SH-SY5Y (cell line): Measurements from ENCODE around the gene IGSF5.
"Not testable (repeated sequence)": the region's sequence is repeated elsewhere in the genome, so short reads cannot be mapped to it uniquely, and the experiment has no call there.

ENCODE experiments used
- GATA2 ChIP-seq: IDR thresholded peaks from 2 replicates; pipeline ENCODE4 v1.6.1; 2011; ENCODE audit warnings: mild to moderate bottlenecking, low read depth, low read length
- GATA3 ChIP-seq: IDR thresholded peaks from 2 replicates; pipeline ENCODE4 v1.6.1; 2011; ENCODE audit warnings: low read depth, mild to moderate bottlenecking, low read length, moderate library complexity

IGSF5 gene

GRCh38 chr21:39744883-39745282, at the start of gene IGSF5:
TSS of gene IGSF5 (plus strand) at chr21:39745183. CDS start at chr21:39745510, 327 bp downstream.
- TF ChIP-seq GATA2, GATA3: not testable (repeated sequence)

GRCh38 chr21:39696196-39696595, 48.8 kb upstream of the IGSF5 start:
- TF ChIP-seq GATA2, result no peak

GRCh38 chr21:39696618-39697017, 48.4 kb upstream of the IGSF5 start:
- TF ChIP-seq GATA2 (no peak), GATA3 (no peak)

- TF ChIP-seq GATA2 (no peak), GATA3 (no peak)
These were observed 44.7 kb upstream of the IGSF5 start for GRCh38 chr21:39700318-39700717.

- TF ChIP-seq GATA2 (no peak), GATA3 (no peak)
These were observed 41.4 kb upstream of the IGSF5 start for GRCh38 chr21:39703578-39703977.

- no peak for TF ChIP-seq GATA3
These were observed 39.1 kb upstream of the IGSF5 start for GRCh38 chr21:39705849-39706248.

GRCh38 chr21:39707316-39707715, 37.7 kb upstream of the IGSF5 start:
- TF ChIP-seq GATA3, result no peak
- TF ChIP-seq GATA2, result no peak

GRCh38 chr21:39710866-39711265, 34.1 kb upstream of the IGSF5 start:
- no peak for TF ChIP-seq GATA2
- TF ChIP-seq GATA3, result no peak

GRCh38 chr21:39712273-39712672, 32.7 kb upstream of the IGSF5 start:
- no peak for TF ChIP-seq GATA2
- no peak for TF ChIP-seq GATA3

GRCh38 chr21:39712976-39713375, 32.0 kb upstream of the IGSF5 start:
- TF ChIP-seq GATA2, result no peak
- no peak for TF ChIP-seq GATA3

GRCh38 chr21:39713905-39714304, 31.1 kb upstream of the IGSF5 start:
- no peak for TF ChIP-seq GATA3
- no peak for TF ChIP-seq GATA2

- no peak for TF ChIP-seq GATA2
- no peak for TF ChIP-seq GATA3
These were observed 30.7 kb upstream of the IGSF5 start for GRCh38 chr21:39714331-39714730.

- no peak for TF ChIP-seq GATA3
- no peak for TF ChIP-seq GATA2
These were observed 29.1 kb upstream of the IGSF5 start for GRCh38 chr21:39715804-39716397.

GRCh38 chr21:39720126-39720778, 24.7 kb upstream of the IGSF5 start:
- no peak for TF ChIP-seq GATA3
- no peak for TF ChIP-seq GATA2

- no peak for TF ChIP-seq GATA3
- no peak for TF ChIP-seq GATA2
These were observed 23.1 kb upstream of the IGSF5 start for GRCh38 chr21:39721885-39722284.
